PC-9 (cell line): ENCODE results near the gene HSPA12B.

Experiments
- EZH2 ChIP-seq: fragments of 200-600 bp; sonication (generic); IDR thresholded peaks from 2 replicates; pipeline ENCODE4 v1.8.0; 2017; ENCODE audit warnings: antibody characterized with exemption, low read depth
- TF ChIP-seq, protein P1 (sequence below): fragments of 200-600 bp; sonication (generic); conservative IDR thresholded peaks from 2 replicates; pipeline ENCODE4 v1.6.1; 2017; ENCODE audit warnings: mixed run types, antibody characterized with exemption, mild to moderate bottlenecking, moderate library complexity

DNA sequence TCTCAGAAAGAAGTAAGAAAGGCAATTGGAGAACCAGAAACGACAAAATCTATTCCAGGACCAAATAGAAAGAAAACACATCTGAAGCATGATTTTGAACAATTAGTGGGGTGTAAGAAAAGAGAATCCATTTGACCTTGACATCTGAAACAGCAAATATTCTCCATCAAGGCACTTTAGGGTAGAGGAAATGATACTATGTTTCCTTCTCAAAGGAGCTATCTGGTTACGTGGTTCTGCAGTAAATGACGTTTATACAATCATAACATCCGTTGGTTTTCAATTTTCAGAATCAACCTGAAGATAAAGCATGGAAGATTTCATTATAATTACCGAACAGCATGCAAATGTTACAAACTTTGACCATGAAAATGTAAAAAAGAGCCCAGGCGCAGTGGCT is 11.9 kb upstream of the HSPA12B start:
- TF ChIP-seq, protein P1, sequence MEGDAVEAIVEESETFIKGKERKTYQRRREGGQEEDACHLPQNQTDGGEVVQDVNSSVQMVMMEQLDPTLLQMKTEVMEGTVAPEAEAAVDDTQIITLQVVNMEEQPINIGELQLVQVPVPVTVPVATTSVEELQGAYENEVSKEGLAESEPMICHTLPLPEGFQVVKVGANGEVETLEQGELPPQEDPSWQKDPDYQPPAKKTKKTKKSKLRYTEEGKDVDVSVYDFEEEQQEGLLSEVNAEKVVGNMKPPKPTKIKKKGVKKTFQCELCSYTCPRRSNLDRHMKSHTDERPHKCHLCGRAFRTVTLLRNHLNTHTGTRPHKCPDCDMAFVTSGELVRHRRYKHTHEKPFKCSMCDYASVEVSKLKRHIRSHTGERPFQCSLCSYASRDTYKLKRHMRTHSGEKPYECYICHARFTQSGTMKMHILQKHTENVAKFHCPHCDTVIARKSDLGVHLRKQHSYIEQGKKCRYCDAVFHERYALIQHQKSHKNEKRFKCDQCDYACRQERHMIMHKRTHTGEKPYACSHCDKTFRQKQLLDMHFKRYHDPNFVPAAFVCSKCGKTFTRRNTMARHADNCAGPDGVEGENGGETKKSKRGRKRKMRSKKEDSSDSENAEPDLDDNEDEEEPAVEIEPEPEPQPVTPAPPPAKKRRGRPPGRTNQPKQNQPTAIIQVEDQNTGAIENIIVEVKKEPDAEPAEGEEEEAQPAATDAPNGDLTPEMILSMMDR: no peak
- TF ChIP-seq EZH2: no peak
